ENCODE data around the gene ATP2B2.

Gene ATP2B2

DNA sequence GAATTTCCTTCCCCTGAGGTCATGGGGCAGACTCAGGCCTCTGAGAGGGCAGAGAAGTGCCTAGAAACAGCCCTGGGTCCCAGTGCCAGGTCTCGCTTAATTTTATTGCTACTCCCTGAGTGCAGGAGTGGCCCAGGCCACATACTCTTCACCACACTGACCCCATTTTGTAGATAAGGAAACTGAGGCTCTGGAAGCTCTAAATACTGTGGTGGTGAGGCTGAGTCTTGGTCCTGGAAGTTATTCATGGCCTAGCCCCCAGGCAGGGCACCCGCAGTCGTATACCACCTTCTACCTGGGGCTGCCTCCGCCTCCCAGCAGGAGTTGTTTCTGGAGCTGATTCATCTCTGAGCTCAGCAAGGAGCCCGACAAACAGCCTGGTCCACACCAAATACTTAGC lies 9.8 kb downstream of the ATP2B2 start:
- Histone ChIP-seq H3K4me3 (ENCODE audit: low read length in 2 of 2) (no peak overlapping the region), H3K9ac (ENCODE audit: low read depth, low read length, poor library complexity) (no peak overlapping the region), H2BK120ac (ENCODE audit: low read depth, low read length) (no peak overlapping the region), H3K79me1 (ENCODE audit: low read depth, low read length) (no peaks in the 10 kb centered on the region), H3K4me1 (ENCODE audit: control insufficient read depth in 2 of 2, insufficient read depth in 1 of 2, low read depth in 1 of 2, low read length in 2 of 2) (peaks cover 0 to 4% of the 10 kb centered on the region in 2 donors), H3K36me3 (replicated peaks in 1 of 2; ENCODE audit: control insufficient read depth in 2 of 2, insufficient read depth in 2 of 2, low read length in 2 of 2) (no peaks in the 10 kb centered on the region), H2BK15ac (ENCODE audit: low read length) (no peak overlapping the region), H3K18ac (ENCODE audit: low read length) (no peak overlapping the region), H3K14ac (ENCODE audit: low read length) (no peak overlapping the region), H2BK12ac (ENCODE audit: low read length) (no peak overlapping the region), H3K27me3 (ENCODE audit: control insufficient read depth in 3 of 3, insufficient read depth in 3 of 3, low read depth in 1 of 3, low read length in 3 of 3) (peaks cover 0 to 12% (median 0%) of the 10 kb centered on the region in 3 experiments), H2AFZ (ENCODE audit: low read length) (no peak overlapping the region), H2BK5ac (ENCODE audit: low read length) (no peak overlapping the region), H2AK5ac (ENCODE audit: low read depth, low read length) (no peak overlapping the region), H4K91ac (ENCODE audit: low read depth, low read length, poor library complexity) (no peak overlapping the region), H3K27ac (replicated peaks; ENCODE audit: low read length) (no peak overlapping the region), H4K8ac (ENCODE audit: low read depth, low read length) (no peak overlapping the region), H3K4ac (ENCODE audit: low read length) (no peak overlapping the region), H3K9me3 (replicated peaks in 1 of 2; ENCODE audit: control insufficient read depth in 2 of 2, insufficient read depth in 1 of 2, low read depth in 1 of 2, low read length in 2 of 2) (no peaks in the 10 kb centered on the region), H3K23ac (ENCODE audit: low read depth, low read length, poor library complexity) (no peak overlapping the region), H3K4me2 (ENCODE audit: insufficient read depth, low read length, poor library complexity, severe bottlenecking) (no peak overlapping the region)
- no peak for DNase-seq (ENCODE audit: low spot score)
- no CpG with 5 or more reads among the region's 5 CpGs for whole genome bisulfite sequencing, 2 donors (ENCODE audit: extremely low coverage in 2 of 2, insufficient read length in 2 of 2, insufficient replicate concordance in 1 of 2)

DNA sequence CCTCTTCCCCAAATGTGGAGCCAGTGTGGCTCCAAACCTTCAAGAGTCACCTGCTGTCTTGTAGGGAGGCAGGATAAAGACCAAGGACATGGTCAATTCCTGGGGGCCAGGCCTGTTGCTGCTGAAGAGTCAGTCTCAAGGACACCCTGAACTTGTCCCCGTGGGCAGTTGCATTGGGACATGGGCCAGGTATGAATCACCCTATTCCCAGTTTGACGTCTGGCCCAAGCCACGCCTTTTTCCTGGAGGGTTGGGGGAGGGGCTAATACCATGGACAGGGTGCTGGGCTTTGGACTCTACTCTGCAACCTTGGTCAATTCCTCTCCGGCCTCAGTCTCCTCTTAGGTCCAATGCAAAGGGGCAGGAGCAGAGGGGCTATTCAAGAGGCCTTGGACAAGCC lies 10.4 kb downstream of the ATP2B2 start:
- H4K91ac ChIP-seq (ENCODE audit: low read depth, low read length, poor library complexity) = no peak overlapping the region
- no peak overlapping the region for H2AK5ac ChIP-seq (ENCODE audit: low read depth, low read length)
- WGBS, 2 donors (ENCODE audit: extremely low coverage in 2 of 2, insufficient read length in 2 of 2, insufficient replicate concordance in 1 of 2) = no CpG with 5 or more reads among the region's 4 CpGs
- H3K9ac ChIP-seq (ENCODE audit: low read depth, low read length, poor library complexity) = no peak overlapping the region
- no peak overlapping the region for H3K23ac ChIP-seq (ENCODE audit: low read depth, low read length, poor library complexity)
- no peak overlapping the region for H2BK5ac ChIP-seq (ENCODE audit: low read length)
- peaks cover 0 to 5% of the 10 kb centered on the region in 2 donors for H3K4me1 ChIP-seq (ENCODE audit: control insufficient read depth in 2 of 2, insufficient read depth in 1 of 2, low read depth in 1 of 2, low read length in 2 of 2)
- no peak overlapping the region for H2BK15ac ChIP-seq (ENCODE audit: low read length)
- H2BK12ac ChIP-seq (ENCODE audit: low read length) = no peak overlapping the region
- H3K14ac ChIP-seq (ENCODE audit: low read length) = no peak overlapping the region
- H4K8ac ChIP-seq (ENCODE audit: low read depth, low read length) = no peak overlapping the region
- no peak overlapping the region for H3K18ac ChIP-seq (ENCODE audit: low read length)
- no peaks in the 10 kb centered on the region for H3K79me1 ChIP-seq (ENCODE audit: low read depth, low read length)
- H3K27me3 ChIP-seq (ENCODE audit: control insufficient read depth in 3 of 3, insufficient read depth in 3 of 3, low read depth in 1 of 3, low read length in 3 of 3) = peaks cover 0 to 8% (median 0%) of the 10 kb centered on the region in 3 experiments
- DNase-seq (ENCODE audit: low spot score) = no peak
- H3K4me2 ChIP-seq (ENCODE audit: insufficient read depth, low read length, poor library complexity, severe bottlenecking) = no peak overlapping the region
- no peak overlapping the region for H2BK120ac ChIP-seq (ENCODE audit: low read depth, low read length)
- no peak overlapping the region for H3K27ac ChIP-seq (replicated peaks; ENCODE audit: low read length)
- H3K36me3 ChIP-seq (replicated peaks in 1 of 2; ENCODE audit: control insufficient read depth in 2 of 2, insufficient read depth in 2 of 2, low read length in 2 of 2) = no peaks in the 10 kb centered on the region
- H2AFZ ChIP-seq (ENCODE audit: low read length) = no peak overlapping the region
- no peak overlapping the region for H3K4me3 ChIP-seq (ENCODE audit: low read length in 2 of 2)
- H3K4ac ChIP-seq (ENCODE audit: low read length) = no peak overlapping the region
- no peaks in the 10 kb centered on the region for H3K9me3 ChIP-seq (replicated peaks in 1 of 2; ENCODE audit: control insufficient read depth in 2 of 2, insufficient read depth in 1 of 2, low read depth in 1 of 2, low read length in 2 of 2)

DNA sequence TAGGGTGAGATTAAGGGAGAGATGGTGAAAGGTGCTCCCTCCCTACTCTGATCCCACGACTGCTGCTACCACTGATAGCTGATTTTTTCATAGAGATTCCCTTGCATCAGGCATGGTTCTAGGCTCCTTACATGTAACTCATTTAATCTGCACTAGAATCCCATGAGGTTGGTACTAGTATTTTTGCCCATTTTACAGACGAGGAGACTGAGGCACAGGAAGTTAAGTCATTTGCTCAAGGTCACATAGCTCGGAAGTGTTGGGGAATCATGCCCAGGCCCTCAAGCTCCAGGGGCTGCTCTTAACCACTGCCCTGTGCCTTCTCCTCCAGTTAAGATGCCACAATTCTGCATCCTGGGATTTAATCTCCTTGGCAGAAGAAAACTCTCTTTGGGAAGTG lies 11.2 kb downstream of the ATP2B2 start:
- no peak overlapping the region for H3K23ac ChIP-seq (ENCODE audit: low read depth, low read length, poor library complexity)
- H4K91ac ChIP-seq (ENCODE audit: low read depth, low read length, poor library complexity) = no peak overlapping the region
- H3K79me1 ChIP-seq (ENCODE audit: low read depth, low read length) = no peaks in the 10 kb centered on the region
- H3K36me3 ChIP-seq (replicated peaks in 1 of 2; ENCODE audit: control insufficient read depth in 2 of 2, insufficient read depth in 2 of 2, low read length in 2 of 2) = no peaks in the 10 kb centered on the region
- H3K9me3 ChIP-seq (replicated peaks in 1 of 2; ENCODE audit: control insufficient read depth in 2 of 2, insufficient read depth in 1 of 2, low read depth in 1 of 2, low read length in 2 of 2) = no peaks in the 10 kb centered on the region
- no peak overlapping the region for H2BK120ac ChIP-seq (ENCODE audit: low read depth, low read length)
- no peak overlapping the region for H2BK12ac ChIP-seq (ENCODE audit: low read length)
- peaks cover 0 to 8% (median 0%) of the 10 kb centered on the region in 3 experiments for H3K27me3 ChIP-seq (ENCODE audit: control insufficient read depth in 3 of 3, insufficient read depth in 3 of 3, low read depth in 1 of 3, low read length in 3 of 3)
- no peak overlapping the region for H2AFZ ChIP-seq (ENCODE audit: low read length)
- H3K27ac ChIP-seq (replicated peaks; ENCODE audit: low read length) = no peak overlapping the region
- no peak overlapping the region for H3K4me2 ChIP-seq (ENCODE audit: insufficient read depth, low read length, poor library complexity, severe bottlenecking)
- H3K14ac ChIP-seq (ENCODE audit: low read length) = no peak overlapping the region
- no peak for DNase-seq (ENCODE audit: low spot score)
- no peak overlapping the region for H3K9ac ChIP-seq (ENCODE audit: low read depth, low read length, poor library complexity)
- peaks cover 0 to 6% of the 10 kb centered on the region in 2 donors for H3K4me1 ChIP-seq (ENCODE audit: control insufficient read depth in 2 of 2, insufficient read depth in 1 of 2, low read depth in 1 of 2, low read length in 2 of 2)
- H2AK5ac ChIP-seq (ENCODE audit: low read depth, low read length) = peak overlapping the region; percentile 31
- H3K4ac ChIP-seq (ENCODE audit: low read length) = no peak overlapping the region
- no peak overlapping the region for H2BK15ac ChIP-seq (ENCODE audit: low read length)
- H4K8ac ChIP-seq (ENCODE audit: low read depth, low read length) = no peak overlapping the region
- WGBS, 2 donors (ENCODE audit: extremely low coverage in 2 of 2, insufficient read length in 2 of 2, insufficient replicate concordance in 1 of 2) = no CpG with 5 or more reads among the region's 3 CpGs
- no peak overlapping the region for H3K4me3 ChIP-seq (ENCODE audit: low read length in 2 of 2)
- no peak overlapping the region for H2BK5ac ChIP-seq (ENCODE audit: low read length)
- no peak overlapping the region for H3K18ac ChIP-seq (ENCODE audit: low read length)

DNA sequence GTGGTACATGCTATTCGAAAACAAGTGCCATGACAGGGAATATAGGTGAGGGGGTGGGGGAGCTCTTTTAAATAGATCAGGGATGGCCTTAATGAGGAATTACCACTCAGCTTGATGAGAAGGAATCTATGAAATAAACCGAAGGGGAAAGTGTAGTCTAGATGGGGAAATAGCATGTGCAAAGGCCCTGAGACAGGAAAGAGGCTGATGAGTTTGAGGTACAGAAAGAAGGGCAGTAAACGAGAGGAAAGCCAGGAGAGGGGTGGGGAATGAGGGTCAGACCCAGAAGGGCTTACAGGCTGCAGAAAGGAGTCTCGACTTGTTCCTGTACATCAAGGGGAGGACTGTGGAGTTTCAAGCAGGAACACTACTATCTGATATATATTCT lies 12.2 kb downstream of the ATP2B2 start:
- Histone ChIP-seq H2BK120ac (ENCODE audit: low read depth, low read length) (no peak overlapping the region), H3K27me3 (ENCODE audit: control insufficient read depth in 3 of 3, insufficient read depth in 3 of 3, low read depth in 1 of 3, low read length in 3 of 3) (peaks cover 0 to 8% (median 0%) of the 10 kb centered on the region in 3 experiments), H4K8ac (ENCODE audit: low read depth, low read length) (no peak overlapping the region), H3K27ac (replicated peaks; ENCODE audit: low read length) (no peak overlapping the region), H3K4ac (ENCODE audit: low read length) (no peak overlapping the region), H3K79me1 (ENCODE audit: low read depth, low read length) (no peaks in the 10 kb centered on the region), H3K9ac (ENCODE audit: low read depth, low read length, poor library complexity) (no peak overlapping the region), H3K4me1 (ENCODE audit: control insufficient read depth in 2 of 2, insufficient read depth in 1 of 2, low read depth in 1 of 2, low read length in 2 of 2) (peaks cover 0 to 6% of the 10 kb centered on the region in 2 donors), H3K9me3 (replicated peaks in 1 of 2; ENCODE audit: control insufficient read depth in 2 of 2, insufficient read depth in 1 of 2, low read depth in 1 of 2, low read length in 2 of 2) (no peaks in the 10 kb centered on the region), H3K23ac (ENCODE audit: low read depth, low read length, poor library complexity) (no peak overlapping the region), H2AK5ac (ENCODE audit: low read depth, low read length) (no peak overlapping the region), H2BK5ac (ENCODE audit: low read length) (no peak overlapping the region), H3K4me3 (ENCODE audit: low read length in 2 of 2) (no peak overlapping the region), H2BK15ac (ENCODE audit: low read length) (no peak overlapping the region), H2AFZ (ENCODE audit: low read length) (no peak overlapping the region), H2BK12ac (ENCODE audit: low read length) (no peak overlapping the region), H3K14ac (ENCODE audit: low read length) (no peak overlapping the region), H3K36me3 (replicated peaks in 1 of 2; ENCODE audit: control insufficient read depth in 2 of 2, insufficient read depth in 2 of 2, low read length in 2 of 2) (no peaks in the 10 kb centered on the region), H3K18ac (ENCODE audit: low read length) (no peak overlapping the region), H4K91ac (ENCODE audit: low read depth, low read length, poor library complexity) (no peak overlapping the region), H3K4me2 (ENCODE audit: insufficient read depth, low read length, poor library complexity, severe bottlenecking) (no peak overlapping the region)
- no CpG with 5 or more reads among the region's 4 CpGs for WGBS, 2 donors (ENCODE audit: extremely low coverage in 2 of 2, insufficient read length in 2 of 2, insufficient replicate concordance in 1 of 2)
- DNase-seq (ENCODE audit: low spot score) = no peak
